WTC11 (cell line): ENCODE measurements around the gene VARS1. TPM values are rescaled to one million over a fixed set of nuclear protein-coding genes. Genes with fewer than 3 reads are reported as not detected.

Experiments
- ATAC-seq: fragments of 200-7000 bp; cut with Tn5 transposase; 2 replicates; pipeline ENCODE4 v1.10.0; 2021; ENCODE audit warnings: mild to moderate bottlenecking, moderate library complexity
- CTCF ChIA-PET: fragments of 300-600 bp; sonication (Branson Sonifier 250); formaldehyde crosslinking; loops from one replicate; lab custom pipeline; 2021; ENCODE audit warnings: antibody characterized with exemption; lab: Charles Lee
- POLR2A ChIA-PET: fragments of 350-600 bp; sonication (Branson Sonifier 250); formaldehyde crosslinking; loops from one replicate; lab custom pipeline; 2021; ENCODE audit warnings: antibody characterized with exemption; lab: Charles Lee
- DNase-seq: peaks from one replicate; pipeline ENCODE4 v3.0.0; 2021; ENCODE audit warnings: low spot score
- H3K27ac Mint-ChIP-seq: 2 replicates; pipeline ENCODE4 v1.8.0; 2021; ENCODE audit warnings: mixed read lengths
- H3K27me3 Mint-ChIP-seq: 2 replicates; pipeline ENCODE4 v1.8.0; 2021; ENCODE audit warnings: low read depth, mild to moderate bottlenecking, moderate library complexity, mixed read lengths
- H3K36me3 Mint-ChIP-seq: 2 replicates; pipeline ENCODE4 v1.8.0; 2021; ENCODE audit warnings: mixed read lengths
- H3K4me1 Mint-ChIP-seq: 2 replicates; pipeline ENCODE4 v1.8.0; 2022; ENCODE audit warnings: mixed read lengths
- H3K4me3 Mint-ChIP-seq: 2 replicates; pipeline ENCODE4 v1.8.0; 2021; ENCODE audit warnings: mild to moderate bottlenecking, moderate library complexity, mixed read lengths
- H3K9me3 Mint-ChIP-seq: 2 replicates; pipeline ENCODE4 v1.8.0; 2021; ENCODE audit warnings: mixed read lengths
- CREB1 ChIP-seq: sonication (generic); formaldehyde crosslinking; IDR thresholded peaks from 2 replicates; pipeline ENCODE4 v1.8.0; 2023; ENCODE audit warnings: mild to moderate bottlenecking, missing genetic modification reagents
- CREM ChIP-seq: sonication (generic); formaldehyde crosslinking; IDR thresholded peaks from 2 replicates; pipeline ENCODE4 v1.8.1; 2022; ENCODE audit warnings: mild to moderate bottlenecking, missing genetic modification reagents, moderate library complexity
- ERG ChIP-seq: fragments of 250-450 bp; sonication (Bioruptor Pico); IDR thresholded peaks from 2 replicates; pipeline ENCODE4 v1.8.0; 2021; ENCODE audit warnings: mild to moderate bottlenecking
- FOXP4 ChIP-seq: sonication (generic); formaldehyde crosslinking; IDR thresholded peaks from 2 replicates; pipeline ENCODE4 v1.8.0; 2022; ENCODE audit warnings: mild to moderate bottlenecking, missing genetic modification reagents
- KAT7 ChIP-seq: sonication (generic); formaldehyde crosslinking; IDR thresholded peaks from 2 replicates; pipeline ENCODE4 v1.8.1; 2023; ENCODE audit warnings: missing genetic modification reagents, mild to moderate bottlenecking, borderline replicate concordance
- MXD4 ChIP-seq: fragments of 250-450 bp; sonication (Bioruptor Pico); IDR thresholded peaks from 2 replicates; pipeline ENCODE4 v1.8.0; 2021; ENCODE audit warnings: mild to moderate bottlenecking, moderate library complexity, borderline replicate concordance
- NFYB ChIP-seq: sonication (generic); formaldehyde crosslinking; conservative IDR thresholded peaks from 2 replicates; pipeline ENCODE4 v1.8.0; 2022; ENCODE audit warnings: low read depth, missing genetic modification reagents
- PRRX2 ChIP-seq: fragments of 250-450 bp; sonication (Bioruptor Pico); IDR thresholded peaks from 2 replicates; pipeline ENCODE4 v1.8.0; 2021; ENCODE audit warnings: mild to moderate bottlenecking
- TEAD1 ChIP-seq: sonication (generic); formaldehyde crosslinking; IDR thresholded peaks from 2 replicates; pipeline ENCODE4 v1.8.0; 2022; ENCODE audit warnings: mild to moderate bottlenecking, missing genetic modification reagents
- ZNF121 ChIP-seq: sonication (generic); formaldehyde crosslinking; IDR thresholded peaks from 2 replicates; pipeline ENCODE4 v1.8.0; 2023; ENCODE audit warnings: missing genetic modification reagents
- ZNF263 ChIP-seq: sonication (generic); formaldehyde crosslinking; IDR thresholded peaks from 2 replicates; pipeline ENCODE4 v1.8.1; 2022; ENCODE audit warnings: low read depth, mild to moderate bottlenecking, moderate library complexity, missing genetic modification reagents
- ZNF396 ChIP-seq: fragments of 250-450 bp; sonication (Bioruptor Pico); IDR thresholded peaks from 2 replicates; pipeline ENCODE4 v1.8.0; 2021; ENCODE audit warnings: mild to moderate bottlenecking, moderate library complexity, borderline replicate concordance
- ZNF512 ChIP-seq: sonication (generic); formaldehyde crosslinking; IDR thresholded peaks from 2 replicates; pipeline ENCODE4 v1.8.1; 2022; ENCODE audit warnings: missing genetic modification reagents, borderline replicate concordance
- total RNA-seq: library from RNA; stranded (reverse); gene quantifications from 3 replicates; pipeline ENCODE4 v1.2.3, GENCODE V29; 2021
- TF ChIP-seq, protein P1 (sequence below): fragments of 250-450 bp; sonication (Bioruptor Pico); IDR thresholded peaks from 2 replicates; pipeline ENCODE4 v1.9.0; 2021; ENCODE audit warnings: mild to moderate bottlenecking
- TF ChIP-seq, protein P2 (sequence below): fragments of 200-600 bp; IDR thresholded peaks from 2 replicates; pipeline ENCODE4 v1.8.0; 2022; ENCODE audit warnings: antibody characterized with exemption

VARS1 gene
- total RNA-seq, 1 experiment from 2014 or later = 177 TPM

DNA sequence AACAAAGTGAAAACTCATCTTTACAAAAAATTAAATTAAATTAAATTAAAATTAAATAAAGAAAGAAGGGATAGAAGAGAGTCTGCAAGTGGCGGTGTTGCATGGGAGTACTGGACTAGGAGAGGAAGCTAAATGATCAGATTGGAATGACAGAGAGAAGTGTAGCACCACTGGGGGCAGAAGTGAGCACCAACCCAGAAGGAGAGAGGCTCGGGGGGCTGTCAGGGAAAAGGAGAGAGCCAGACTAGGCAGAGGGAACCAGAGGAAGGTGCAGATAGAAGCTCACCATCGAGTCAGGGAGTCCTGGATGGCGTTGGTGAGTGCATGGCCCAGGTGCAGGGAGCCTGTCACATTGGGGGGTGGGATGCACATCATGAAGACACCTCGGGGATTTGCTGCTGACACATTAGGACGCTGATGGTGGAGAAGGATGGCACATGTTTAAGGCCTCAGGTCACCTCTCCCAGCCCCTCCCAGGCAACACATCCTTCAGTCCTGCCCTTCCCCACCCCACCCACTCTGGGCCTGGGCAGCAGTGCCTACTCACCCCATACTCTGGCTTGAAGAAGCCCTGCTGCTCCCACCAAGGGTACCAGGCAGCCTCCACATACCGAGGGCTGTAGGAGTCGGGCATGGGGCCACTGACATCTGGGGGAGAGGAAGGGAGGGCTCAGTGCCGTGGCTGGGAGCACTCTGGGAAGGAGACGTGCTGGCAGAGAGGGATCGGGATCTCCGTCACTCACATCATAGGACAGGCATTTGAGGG is 4.0 kb downstream of the VARS1 start (continued):
- TF ChIP-seq, protein P1, sequence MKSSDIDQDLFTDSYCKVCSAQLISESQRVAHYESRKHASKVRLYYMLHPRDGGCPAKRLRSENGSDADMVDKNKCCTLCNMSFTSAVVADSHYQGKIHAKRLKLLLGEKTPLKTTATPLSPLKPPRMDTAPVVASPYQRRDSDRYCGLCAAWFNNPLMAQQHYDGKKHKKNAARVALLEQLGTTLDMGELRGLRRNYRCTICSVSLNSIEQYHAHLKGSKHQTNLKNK = no peak
- TF ChIP-seq MXD4 (no peak), PRRX2 (CRISPR knock-in tag) (no peak), TEAD1 (CRISPR knock-in tag) (no peak), CREB1 (no peak), ZNF396 (CRISPR knock-in tag) (no peak), ZNF121 (no peak), KAT7 (no peak), FOXP4 (CRISPR knock-in tag) (no peak), ZNF512 (CRISPR knock-in tag) (no peak), ZNF263 (no peak)
- TF ChIP-seq, protein P2, sequence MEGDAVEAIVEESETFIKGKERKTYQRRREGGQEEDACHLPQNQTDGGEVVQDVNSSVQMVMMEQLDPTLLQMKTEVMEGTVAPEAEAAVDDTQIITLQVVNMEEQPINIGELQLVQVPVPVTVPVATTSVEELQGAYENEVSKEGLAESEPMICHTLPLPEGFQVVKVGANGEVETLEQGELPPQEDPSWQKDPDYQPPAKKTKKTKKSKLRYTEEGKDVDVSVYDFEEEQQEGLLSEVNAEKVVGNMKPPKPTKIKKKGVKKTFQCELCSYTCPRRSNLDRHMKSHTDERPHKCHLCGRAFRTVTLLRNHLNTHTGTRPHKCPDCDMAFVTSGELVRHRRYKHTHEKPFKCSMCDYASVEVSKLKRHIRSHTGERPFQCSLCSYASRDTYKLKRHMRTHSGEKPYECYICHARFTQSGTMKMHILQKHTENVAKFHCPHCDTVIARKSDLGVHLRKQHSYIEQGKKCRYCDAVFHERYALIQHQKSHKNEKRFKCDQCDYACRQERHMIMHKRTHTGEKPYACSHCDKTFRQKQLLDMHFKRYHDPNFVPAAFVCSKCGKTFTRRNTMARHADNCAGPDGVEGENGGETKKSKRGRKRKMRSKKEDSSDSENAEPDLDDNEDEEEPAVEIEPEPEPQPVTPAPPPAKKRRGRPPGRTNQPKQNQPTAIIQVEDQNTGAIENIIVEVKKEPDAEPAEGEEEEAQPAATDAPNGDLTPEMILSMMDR = peak; percentile 44; the same call in 1 of the 2 replicates
- TF ChIP-seq, all 79 proteins: peak for 3

GRCh38 chr6:31785475-31785874 is 10.1 kb downstream of the VARS1 start:
- ATAC-seq = no peak
- ChIA-PET POLR2A (no interaction called here), CTCF (interaction anchor here (0.5 to 2.6 kb wide), 5 partner anchors 11 to 104 kb away, joined by 3 to 11 read pairs (median 3); partner anchors contain the start of gene LY6G5C)
- H3K4me1 Mint-ChIP-seq = no peaks in the 10 kb centered on the region
- DNase-seq = no peak
- peaks cover 39% of the 10 kb centered on the region for H3K36me3 Mint-ChIP-seq
- H3K27ac Mint-ChIP-seq = no peak overlapping the region
- no peaks in the 10 kb centered on the region for H3K27me3 Mint-ChIP-seq
- H3K9me3 Mint-ChIP-seq = no peaks in the 10 kb centered on the region
- H3K4me3 Mint-ChIP-seq = no peak overlapping the region
- no peak for TF ChIP-seq ERG (CRISPR knock-in tag)
- no peak for TF ChIP-seq ZNF263
- no peak for TF ChIP-seq NFYB
- no peak for TF ChIP-seq CREM
- no peak for TF ChIP-seq ZNF121
